HG03457 (cell line): ENCODE results near the gene RTN4RL1.

Experiments used
- ATAC-seq: cut with Tn5 transposase; IDR thresholded peaks from one replicate; pipeline ENCODE4 v1.9.1; 2021; ENCODE audit warnings: moderate number of reproducible peaks; ENCODE audit not compliant: unreplicated experiment

RTN4RL1 gene

DNA sequence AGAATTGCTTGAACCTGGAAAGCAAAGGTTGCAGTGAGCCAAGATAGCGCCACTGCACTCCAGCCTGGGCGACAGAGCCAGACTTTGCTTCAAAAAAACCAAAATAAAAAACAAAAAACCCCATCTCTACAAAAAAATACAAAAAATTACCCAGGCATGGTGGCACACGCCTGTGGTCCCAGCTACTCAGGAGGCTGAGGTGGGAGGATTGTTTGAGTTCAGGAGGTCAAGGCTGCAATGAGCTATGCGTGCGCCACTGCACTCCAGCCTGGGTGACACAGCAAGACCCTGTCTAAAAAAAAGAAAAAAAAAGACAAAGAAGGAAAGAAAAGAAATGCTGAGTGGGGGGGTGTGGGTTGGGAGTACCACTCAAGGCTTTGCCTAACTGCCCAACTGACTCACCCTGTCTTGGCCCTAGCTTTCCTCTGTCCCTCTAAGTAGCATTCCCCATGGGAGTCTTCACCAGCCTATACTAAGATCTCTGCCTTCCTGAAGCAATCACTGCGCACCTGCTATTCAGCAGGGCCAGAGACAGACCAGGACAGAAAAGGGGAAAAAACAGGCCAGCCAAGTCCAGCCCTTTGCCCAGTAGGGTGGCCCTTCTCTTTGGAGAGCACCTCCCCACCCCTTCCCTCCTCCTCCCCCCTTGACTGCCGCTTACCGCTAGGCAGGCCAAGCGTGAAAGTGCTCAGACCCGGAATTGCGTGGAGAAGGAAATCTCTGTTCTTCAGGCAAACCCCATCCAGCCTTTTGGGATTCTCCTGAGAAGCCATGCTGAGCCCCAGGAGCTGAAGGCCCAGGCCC, 45.8 kb downstream of the RTN4RL1 start:
- ATAC-seq: no peak

DNA sequence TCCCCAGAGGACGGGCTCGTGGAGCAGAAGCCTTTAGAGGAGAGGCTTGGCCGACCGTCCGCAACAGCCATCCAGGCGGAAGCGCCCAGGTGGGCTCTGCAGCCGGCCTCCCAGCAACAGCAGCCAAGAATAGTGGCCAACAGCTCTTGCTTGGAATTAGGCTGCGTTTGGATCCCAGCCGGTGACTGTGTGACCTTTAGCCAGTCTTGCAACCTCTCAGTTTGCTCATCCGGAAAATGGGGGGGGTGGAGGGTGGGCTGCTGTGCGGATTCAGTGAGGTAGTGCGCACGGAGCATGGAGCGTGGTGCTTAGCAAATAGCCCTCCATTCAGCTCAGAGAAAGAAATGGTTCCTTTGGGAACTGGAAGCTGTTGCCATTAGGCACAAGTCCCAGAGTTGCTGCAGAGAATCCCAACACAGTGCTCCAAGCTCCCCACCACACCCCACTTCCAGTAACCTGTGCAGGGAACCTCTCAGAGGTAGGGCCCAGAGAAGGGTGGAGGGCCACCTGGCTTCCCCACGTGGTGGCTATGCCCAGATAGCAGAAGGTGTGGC, 46.7 kb downstream of the RTN4RL1 start:
- no peak for ATAC-seq

GRCh38 chr17:1977583-1978395, 47.3 kb downstream of the RTN4RL1 start:
- no peak for ATAC-seq

- ATAC-seq: no peak
These were observed 48.5 kb downstream of the RTN4RL1 start for GRCh38 chr17:1976683-1977064.

GRCh38 chr17:1976000-1976682, 49.0 kb downstream of the RTN4RL1 start:
- ATAC-seq: no peak

- no peak for ATAC-seq
These were observed 49.6 kb downstream of the RTN4RL1 start for GRCh38 chr17:1975573-1975972.

- ATAC-seq: no peak
These were observed 52.5 kb downstream of the RTN4RL1 start for GRCh38 chr17:1972487-1973160.

GRCh38 chr17:1970843-1971384, 54.2 kb downstream of the RTN4RL1 start:
- ATAC-seq: no peak

DNA sequence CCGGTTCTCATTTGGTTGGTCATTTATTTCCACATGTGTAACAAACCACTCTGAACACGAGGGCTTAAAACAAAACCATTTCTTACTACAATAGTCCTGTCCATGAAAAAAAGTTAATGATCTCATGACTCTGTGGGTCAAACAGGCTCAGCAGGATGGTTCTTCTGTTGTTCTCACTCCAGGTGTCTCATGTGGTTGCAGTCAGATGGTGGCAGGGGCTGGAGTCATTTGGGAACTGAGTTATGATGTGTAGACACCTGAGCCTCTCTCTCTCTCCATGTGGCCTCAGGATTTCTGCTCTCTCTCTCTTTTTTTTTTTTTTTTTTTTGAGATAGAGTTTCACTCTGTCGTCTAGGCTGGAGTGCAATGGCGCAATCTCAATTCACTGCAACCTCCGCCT, 55.4 kb downstream of the RTN4RL1 start:
- ATAC-seq: no peak

- no peak for ATAC-seq
These were observed 57.9 kb downstream of the RTN4RL1 start for GRCh38 chr17:1967213-1967612.

GRCh38 chr17:1966274-1967086, 58.7 kb downstream of the RTN4RL1 start:
- no peak for ATAC-seq

- no peak for ATAC-seq
These were observed 59.4 kb downstream of the RTN4RL1 start for GRCh38 chr17:1965556-1966273.

DNA sequence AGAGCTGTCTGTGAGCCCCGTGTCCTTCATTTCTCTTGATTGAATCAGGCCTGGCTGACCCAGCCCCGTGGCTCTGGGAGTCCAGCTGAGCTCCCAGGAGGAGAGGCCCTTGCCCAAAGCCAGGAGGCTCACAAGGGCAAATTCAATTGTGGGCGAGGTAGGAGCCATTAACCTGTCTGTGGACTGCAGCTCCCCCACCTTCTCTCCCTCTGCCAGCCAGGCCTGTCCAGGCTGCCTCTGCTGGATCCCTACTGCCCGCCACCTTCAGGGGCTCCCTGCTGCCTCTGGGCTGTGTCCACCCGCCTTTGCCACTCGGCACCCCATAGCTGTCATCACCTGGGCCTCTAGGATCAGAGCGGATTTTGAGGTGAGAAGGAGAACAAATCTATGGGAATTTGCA, 61.9 kb downstream of the RTN4RL1 start:
- no peak for ATAC-seq

DNA sequence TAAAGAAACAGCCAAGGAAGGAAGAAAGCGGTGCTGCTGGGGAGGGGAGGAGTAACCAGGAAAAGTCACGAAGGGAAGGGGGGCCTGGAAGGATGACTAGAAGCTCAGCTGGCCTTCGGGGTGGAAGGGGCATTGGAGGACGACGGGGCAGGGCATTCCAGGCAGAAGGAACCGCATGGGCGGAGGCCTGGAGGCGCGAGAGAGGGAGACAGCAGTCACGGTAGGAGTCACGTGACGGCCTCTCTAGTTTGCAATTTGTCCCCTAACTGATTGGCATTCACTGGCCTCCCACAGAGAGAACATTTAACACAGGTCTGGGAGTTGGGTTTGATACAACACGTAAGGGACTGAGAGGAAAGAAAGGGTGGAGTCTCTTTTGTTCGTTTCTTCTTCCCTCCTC, 63.9 kb downstream of the RTN4RL1 start:
- ATAC-seq: no peak

DNA sequence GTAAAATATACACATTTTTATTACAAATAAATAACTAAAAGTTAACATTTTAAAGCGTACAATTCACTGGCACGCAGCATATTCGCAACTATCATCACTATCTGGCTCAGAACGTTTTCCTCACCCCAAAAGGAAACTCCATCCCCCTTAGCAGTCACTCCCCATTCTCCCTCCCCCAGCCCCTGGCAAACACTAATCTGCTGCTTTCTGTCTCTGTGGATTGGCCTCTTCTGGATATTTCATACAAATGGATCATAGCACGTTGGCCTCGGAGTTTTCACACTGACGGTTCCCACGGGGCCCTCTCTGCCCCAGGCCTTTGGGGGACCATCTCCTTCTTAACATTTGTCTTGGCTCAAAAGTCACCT, 64.6 kb downstream of the RTN4RL1 start:
- ATAC-seq: no peak

DNA sequence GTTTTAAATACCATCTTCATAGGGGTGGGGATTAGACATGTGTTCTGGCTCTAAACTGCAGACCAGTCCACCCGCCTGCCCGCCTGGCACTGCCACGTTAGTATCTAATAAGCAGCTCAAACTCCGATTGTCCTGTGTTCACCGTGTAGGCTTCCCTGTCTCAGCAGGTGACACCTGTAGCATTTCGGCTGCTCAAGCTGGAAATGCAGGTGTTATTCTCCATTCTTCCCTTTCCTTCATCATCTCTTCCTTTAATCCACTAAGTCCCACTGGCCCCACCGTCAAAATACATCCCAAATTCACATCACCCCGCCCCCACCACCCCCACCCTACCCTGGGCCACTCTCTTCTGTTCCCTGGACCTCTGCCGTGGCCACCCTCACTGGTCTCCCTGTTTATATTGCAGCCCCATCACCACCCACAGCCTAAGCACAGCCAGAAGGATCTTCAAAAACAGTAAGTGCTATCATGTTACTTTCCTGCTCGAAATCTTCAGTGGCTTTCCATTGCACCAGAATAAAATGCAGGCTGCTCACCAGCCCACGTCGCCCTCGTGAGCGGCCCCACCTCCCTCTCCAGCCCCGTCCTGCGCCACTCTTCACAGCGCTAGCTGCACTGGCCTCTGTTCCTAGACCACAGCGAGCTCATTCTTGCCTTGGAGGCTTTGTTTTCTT, 65.1 kb downstream of the RTN4RL1 start:
- no peak for ATAC-seq

DNA sequence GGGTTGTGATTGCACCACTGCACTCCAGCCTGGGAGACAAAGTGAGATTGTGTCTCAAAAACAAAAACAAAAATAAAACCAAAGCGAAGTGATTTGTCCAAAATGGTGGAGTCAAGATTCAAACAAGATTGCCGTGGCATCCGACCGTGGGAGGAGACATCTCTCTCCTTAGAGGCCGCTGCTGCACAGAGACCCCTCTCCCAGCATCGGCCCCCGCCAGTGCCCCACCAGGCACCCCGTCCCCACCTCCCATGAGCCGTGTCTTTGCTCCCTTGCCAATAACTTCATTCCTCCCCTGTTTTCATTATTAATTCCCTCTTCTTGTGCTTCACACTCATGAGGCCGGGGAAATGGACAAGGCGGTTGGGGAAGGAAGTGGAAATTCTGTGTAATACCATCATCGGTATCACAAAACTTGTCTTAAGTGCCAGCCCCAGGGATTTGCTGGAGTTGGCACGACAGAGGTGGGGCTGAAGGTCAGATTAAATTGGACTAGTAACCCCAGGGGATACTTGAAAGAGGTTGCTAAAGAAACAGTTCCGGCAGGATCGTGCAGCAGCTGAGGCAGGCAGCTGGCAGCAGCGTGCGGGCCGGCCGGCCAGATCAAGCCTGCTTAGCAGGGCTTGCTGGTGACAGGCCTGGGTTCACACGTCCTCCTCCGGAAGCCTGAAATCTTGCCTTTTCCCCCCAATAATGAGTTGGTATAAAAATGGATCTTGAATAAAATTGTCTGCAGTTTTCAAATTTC, 66.8 kb downstream of the RTN4RL1 start:
- no peak for ATAC-seq

DNA sequence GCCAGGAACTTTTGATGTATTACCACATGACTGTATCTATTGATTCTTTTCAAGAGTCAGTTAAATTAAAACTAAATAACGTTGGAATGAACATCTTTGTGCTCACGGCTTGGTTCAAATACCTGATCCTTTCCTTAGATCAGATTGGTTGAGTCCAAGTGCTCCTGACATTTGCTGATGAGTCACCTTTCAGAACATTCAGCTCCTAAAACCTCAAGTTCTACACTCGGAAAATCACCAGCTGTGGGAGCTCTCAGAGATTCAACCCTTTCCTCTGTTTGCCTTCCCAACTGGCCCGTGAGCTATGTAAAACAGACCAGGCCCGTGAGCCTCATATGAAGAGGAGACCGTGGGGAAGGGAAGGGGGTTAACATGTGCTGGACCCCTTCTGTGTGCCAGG, 68.1 kb downstream of the RTN4RL1 start:
- no peak for ATAC-seq
